ENCODE measurements around the gene TMEM97.

DNA sequence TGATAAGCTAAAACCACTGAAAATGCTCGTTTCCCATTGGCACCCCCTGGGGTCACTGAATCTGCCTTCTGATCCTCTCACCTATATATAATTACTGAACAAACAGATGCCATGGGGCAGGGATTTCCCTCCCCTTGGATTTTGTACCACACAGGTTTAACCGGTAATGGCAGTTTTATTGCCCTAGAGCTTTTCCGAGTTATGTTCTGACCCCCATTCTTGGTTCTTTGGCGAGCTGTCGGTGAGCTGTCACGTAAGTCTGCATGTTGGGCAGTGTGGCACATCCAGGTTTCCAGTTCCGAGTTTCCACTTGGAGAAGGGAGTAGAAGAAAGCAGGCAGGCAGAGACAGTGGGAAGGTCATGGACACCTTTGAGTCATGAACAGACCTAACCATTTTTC, 7.1 kb downstream of the TMEM97 start:
- TF ChIP-seq, protein P1, sequence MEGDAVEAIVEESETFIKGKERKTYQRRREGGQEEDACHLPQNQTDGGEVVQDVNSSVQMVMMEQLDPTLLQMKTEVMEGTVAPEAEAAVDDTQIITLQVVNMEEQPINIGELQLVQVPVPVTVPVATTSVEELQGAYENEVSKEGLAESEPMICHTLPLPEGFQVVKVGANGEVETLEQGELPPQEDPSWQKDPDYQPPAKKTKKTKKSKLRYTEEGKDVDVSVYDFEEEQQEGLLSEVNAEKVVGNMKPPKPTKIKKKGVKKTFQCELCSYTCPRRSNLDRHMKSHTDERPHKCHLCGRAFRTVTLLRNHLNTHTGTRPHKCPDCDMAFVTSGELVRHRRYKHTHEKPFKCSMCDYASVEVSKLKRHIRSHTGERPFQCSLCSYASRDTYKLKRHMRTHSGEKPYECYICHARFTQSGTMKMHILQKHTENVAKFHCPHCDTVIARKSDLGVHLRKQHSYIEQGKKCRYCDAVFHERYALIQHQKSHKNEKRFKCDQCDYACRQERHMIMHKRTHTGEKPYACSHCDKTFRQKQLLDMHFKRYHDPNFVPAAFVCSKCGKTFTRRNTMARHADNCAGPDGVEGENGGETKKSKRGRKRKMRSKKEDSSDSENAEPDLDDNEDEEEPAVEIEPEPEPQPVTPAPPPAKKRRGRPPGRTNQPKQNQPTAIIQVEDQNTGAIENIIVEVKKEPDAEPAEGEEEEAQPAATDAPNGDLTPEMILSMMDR (IDR thresholded peaks at IDR 0.05) = no peak
- no peak for TF ChIP-seq POLR2A (IDR thresholded peaks at IDR 0.05)

Measured in ovary (tissue), 3 donors.